HG03045 (cell line): Measurements from ENCODE around the gene NFKBIE.

Experiments
- ATAC-seq: cut with Tn5 transposase; IDR thresholded peaks from one replicate; pipeline ENCODE4 v1.9.1; 2021; ENCODE audit warnings: mild to moderate bottlenecking, moderate library complexity; ENCODE audit not compliant: unreplicated experiment

The NFKBIE gene

DNA sequence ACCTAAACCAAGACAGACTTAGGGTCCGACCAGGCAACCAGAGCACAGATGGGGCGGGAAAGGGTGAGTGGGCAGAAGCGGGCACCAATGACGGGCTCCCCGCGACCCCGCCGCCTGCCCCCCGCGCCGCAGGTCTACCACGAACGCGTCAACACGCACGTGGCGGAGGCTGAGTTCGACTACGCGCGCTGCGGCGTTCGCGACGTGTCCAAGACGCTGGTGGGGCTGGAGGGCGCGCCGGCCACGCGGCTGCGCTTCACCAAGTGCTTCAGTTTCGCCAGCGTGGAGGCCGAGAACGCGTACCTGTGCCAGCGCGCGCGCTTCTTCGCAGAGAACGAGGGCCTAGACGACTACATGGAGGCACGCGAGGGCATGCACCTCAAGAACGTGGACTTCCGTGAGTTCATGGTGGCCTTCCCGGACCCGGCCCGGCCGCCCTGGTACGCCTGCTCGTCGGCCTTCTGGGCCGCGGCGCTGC, 10.0 kb upstream of the NFKBIE start:
- ATAC-seq: no peak

DNA sequence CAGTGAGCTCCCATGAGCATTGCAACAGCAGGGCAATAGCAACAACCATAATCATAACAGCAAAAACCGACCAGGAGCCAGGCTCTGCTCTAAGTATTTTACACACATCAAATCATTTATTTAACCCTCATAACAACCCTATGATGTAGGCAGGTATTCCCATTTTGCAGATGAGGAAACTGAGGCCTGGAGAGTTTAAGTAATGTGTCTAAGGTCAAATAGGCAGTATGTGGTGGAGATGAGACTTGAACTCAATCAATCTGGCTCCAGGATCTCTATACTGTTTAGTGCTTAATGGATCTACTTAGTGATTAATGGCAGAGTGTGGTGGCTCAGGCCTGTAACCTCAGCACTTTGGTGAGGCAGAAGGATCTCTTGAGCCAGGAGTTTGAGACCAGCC, 8.3 kb upstream of the NFKBIE start:
- no peak for ATAC-seq

DNA sequence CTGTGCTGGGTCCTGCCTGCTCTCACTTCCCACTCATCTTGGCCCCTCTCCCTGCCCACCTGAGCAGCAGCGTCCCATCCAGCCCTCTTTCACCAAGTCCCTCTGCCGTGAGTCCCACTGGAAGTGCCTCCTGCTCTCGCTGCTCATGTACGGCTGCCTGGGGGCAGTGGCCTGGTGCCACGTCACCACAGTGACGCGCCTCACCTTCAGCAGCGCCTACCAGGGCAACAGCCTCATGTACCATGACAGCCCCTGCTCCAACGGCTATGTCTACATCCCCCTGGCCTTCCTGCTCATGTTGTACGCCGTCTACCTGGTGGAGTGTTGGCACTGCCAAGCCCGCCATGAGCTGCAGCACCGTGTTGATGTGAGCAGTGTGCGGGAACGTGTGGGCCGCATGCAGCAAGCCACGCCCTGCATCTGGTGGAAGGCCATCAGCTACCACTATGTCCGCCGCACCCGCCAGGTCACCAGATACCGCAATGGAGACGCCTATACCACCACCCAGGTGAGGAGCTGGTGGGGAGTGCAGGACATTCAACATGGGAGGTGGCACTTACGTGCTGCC, 7.7 kb upstream of the NFKBIE start:
- ATAC-seq: no peak

DNA sequence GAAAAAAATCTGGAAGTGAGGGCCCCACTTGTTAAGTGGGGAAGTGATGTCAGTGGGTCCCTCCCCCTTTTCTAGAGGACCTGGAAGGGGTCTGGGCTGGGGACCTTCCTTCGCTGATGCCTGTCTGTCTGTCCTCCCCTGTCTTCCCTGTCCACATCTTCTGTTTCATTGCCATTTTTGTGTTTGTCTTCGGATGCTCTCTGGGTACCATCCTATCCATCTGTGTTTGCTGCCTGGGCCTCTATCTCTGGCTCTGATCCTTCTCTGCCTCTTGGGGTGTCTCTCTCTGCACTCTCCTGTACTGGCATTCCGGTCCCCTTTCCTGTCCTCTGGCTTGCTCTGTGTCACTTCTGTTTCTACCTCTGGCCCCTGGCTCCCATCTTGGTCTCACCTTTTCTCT, 7.2 kb upstream of the NFKBIE start:
- ATAC-seq: no peak

DNA sequence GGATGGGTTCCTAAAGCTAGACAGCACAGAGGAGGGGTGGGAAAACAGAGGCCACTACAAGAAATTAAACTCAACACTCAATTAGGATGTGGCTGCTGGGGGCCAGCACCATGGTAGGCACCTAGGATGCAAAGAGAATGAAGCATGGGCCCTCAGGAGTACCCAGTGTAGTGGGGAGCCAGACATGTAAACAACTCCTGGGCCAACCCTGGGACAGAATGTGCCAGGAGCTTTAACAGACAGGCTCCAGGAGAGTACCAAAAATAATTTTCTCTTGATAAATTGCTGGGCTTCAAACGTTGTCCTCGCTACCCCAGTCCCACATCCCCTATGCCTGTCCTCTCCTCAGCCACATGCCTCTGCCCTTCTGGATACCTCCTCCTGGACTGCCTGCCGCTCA, 6.6 kb upstream of the NFKBIE start:
- ATAC-seq: no peak

DNA sequence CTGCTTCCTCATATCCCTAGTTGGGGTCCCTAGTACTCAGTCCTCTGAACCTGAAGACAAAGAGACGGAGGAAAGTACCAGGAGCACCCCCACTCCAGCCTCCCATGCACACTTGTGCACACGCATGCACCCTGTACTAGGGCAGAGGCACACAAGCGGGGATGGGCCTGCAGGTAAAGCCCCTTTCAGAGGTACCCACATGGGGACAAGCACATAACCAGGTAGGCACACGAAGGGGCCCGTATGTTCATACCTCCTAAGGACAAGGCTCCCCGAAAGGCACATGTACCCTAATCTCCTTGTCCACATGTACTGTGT, 6.0 kb upstream of the NFKBIE start:
- no peak for ATAC-seq

DNA sequence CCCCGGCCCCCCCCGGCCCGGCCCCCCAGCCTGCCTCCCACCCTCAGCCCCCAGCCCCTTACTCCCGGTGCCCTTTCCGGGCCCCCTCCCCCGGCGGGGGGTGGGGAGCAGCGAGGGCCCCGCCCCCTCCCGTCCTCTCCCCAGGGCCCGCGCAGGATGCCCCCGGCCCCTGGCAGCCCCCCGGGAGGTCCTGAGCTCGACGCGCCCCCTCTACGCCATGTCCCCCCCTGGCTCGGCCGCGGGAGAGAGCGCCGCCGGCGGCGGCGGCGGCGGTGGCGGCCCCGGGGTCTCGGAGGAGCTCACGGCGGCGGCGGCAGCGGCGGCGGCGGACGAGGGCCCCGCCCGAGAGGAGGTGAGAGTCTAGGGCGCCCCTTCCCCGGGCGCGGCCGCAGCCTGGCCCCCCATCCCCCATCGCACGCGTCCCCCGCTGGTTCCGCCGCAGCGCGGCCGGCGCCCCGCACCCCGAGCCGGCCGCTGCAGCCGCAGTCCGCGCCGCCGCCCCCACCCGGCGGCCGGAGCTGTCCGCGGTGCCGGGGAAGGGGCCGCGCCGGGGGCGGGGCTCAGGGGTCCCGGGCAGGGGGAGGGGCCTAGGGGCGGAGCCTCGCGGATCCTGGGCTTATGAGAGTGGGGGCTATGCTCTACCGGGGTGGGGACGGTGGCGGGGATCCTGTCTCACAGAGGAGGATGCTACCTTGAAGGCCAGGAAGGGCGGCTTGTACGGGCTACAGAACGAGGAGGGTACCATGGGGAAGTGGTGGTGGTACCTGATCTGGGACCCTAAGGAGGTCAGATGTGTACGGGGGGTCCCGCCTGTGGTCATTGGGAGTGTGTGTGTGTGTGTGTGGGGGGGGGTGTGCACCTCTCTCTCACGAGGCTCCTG, 5.4 kb upstream of the NFKBIE start:
- no peak for ATAC-seq

DNA sequence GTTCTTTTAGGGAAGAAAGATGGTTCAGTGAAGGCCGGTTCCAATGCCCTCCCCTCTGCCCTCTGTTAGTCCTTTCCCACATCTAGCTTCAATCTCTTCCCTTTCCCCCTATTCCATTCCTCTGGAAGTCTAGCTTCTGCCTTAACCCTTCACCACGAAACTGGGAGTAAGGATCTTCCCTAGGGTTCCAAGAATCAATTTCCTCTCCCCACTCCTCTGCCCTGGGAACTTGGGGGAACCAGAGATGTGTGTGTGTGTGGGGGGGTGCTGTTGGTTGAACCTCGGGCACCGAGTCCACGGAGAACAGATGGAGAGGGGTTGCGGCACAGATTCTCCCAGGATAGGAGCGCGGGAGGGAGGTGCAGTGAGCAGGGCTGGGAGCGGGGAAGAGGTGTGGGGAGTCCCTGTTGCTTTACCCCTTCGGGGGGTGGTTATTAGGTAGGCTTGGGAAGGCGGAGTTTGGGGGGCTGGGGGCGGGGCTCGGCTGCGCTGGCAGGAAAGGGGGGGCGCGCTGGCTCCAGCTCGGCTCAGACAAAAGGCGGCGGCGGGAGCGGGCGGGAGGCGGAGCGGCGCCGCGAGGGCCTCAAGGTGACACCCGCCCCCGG, 4.7 kb upstream of the NFKBIE start, which contains the start of gene TMEM151B:
TMEM151B (plus strand) TSS at position 530 of the 605 bp plus-strand sequence. CDS start 293 bp downstream, outside the sequence.
- ATAC-seq: no peak

DNA sequence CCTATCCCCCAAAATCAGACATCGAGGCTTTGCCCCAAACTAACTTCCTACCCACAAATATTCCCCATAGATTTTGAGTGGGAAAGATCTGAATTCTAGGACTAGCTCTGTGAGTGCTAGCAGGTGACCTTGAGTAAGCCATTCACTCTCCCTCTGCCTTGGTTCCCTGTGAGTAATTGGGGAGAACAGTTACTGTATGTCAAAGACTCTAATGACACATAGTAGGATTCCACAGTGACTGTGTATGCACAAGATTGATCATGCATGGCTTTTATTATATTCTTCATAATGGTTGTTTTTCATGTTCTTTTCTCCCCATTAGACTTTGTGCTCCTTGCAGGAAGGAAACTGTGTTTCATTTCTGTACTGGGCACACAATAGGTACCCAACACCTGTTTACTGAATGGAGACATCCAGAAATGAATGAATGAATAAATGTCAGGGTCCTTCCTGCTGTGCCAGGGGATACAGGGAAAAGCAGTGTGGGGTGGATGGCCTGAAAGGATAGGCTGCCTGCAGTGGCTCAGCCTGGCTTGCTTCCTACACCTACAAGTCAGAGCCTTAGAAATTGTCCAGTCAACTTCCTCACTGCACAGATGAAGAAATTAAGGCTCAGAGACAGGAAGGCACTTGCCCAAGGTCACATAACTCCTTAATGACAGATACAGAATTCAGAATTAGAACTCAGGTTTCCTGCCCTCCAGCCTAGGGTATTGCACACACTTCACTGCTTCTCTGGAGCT, 4.0 kb upstream of the NFKBIE start:
- ATAC-seq: no peak

DNA sequence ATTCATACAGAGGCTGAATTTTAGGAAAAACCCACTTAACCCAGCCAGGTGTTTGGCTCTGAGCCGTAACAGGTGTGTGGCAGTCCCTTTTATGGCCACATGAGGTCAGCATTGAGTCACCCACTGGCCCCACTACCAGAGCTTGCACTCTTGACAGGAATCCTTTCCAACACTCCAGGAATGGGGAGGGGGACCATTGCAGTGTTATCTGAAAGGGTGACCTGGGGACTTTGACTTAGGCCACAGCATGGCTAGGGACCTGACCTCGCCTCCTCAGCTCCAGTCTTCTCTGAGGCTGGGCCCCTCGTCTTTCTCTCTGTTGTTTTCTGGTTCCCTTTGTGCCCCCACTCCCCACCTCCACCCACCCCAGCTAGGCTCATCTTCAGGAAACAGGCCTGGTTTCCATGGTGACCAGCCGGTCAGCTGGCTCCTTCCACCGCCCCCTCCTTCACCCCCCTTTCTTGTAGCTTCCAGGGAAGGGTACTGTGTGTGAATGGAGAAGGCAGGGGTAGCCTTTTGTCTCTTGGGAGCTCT, 2.8 kb upstream of the NFKBIE start:
- ATAC-seq: no peak

DNA sequence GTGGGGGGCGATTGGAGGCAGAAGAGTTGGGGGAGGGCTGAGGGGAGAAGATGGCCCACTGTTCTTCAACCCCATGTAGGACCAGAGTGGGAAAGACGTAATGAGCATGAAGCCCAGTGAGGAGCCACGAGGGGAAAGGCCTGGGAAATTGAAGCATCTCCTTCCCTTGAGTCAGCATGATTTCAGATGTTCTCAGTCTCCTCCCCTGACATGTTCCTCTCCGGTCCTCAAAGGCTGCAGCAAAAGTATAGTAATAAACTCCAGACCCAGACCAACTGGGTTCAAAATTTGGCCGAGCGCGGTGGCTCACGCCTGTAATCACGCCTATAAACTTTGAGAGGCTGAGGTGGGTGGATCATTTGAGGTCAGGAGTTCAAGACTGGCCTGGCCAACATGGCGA, 1.9 kb upstream of the NFKBIE start:
- no peak for ATAC-seq

DNA sequence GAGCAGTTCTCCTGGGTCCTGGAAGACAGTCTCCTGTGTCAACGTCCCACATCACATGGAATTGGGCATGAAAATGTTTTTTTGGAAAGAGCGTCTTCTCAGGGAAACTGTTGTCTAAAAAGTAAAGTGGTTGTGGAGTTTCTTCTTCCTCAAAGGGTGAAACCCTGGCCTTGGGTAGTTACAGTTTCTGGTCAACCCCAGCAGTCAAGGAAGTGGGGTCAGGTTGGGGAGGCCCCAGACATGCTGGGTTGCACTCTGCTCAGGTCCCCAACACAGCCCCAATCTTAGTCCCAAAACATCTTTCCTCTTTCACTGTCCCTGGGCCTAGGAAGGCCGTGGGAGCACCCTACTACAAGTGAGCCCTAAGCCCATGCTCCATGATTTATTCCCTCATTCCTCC, 996 bp upstream of the NFKBIE start:
- no peak for ATAC-seq

DNA sequence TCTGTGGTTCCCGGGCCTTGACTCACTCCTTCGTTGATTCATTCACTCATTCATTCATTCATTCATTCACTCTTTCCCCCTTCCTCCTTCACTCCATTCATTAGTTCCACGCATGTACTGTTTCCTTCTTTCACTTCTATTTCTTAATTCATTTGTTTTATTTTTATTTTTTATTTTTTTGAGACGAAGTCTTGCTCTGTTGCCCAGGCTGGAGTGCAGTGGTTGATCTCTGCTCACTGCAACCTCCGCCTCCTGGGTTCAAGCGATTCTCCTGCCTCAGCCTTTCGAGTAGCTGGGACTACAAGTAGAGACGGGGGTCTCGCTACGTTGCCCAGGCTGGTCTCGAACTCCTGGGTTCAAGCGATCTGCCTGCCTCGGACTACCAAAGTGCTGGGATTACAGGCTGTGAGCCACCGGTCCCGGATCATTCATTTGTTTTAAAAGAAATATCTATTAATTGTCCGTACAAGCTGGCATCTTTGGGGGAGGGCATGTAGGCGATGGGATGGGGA, 427 bp upstream of the NFKBIE start:
- no peak for ATAC-seq

DNA sequence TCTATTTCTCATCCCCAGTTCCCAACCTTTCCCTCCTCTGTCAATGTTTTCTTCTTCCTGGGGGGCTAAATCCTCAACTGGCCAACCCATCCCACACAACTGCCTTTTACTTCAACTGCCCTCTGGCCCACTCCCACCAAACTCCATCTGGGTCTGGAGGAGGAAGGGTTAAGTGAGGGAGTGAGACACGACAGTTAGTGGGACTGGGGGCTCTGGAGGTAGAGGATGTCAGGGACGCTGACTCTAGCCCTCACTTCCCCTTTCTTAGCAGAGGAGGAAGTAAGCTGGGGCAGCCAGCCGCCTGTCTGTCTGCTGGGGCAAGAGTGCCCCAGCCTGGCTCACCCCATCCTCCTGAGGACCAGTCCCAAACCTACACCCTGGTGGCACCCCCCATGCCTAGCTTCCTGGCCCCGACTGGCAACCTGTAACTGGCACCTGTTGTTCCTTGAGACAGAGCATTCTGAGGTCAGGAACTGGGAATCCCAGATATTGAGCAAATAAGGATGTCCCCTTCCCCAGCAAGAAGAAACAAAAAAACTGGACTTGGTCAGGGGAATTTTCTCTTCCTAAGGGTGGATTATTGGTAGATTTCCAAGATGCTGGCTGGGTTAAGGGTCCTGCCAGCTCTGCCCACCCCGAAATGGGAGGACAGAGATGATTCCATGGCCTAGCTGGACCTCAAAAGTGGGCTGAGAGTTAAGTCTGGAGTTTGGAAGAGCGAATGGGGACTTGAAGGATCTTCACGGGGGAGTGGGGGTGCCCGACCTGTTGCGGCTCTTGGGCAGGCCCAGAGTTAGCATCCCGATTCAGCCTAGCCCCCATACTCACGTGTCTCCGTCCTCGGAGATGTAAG, 971 bp downstream of the NFKBIE start:
- peak; percentile 25 for ATAC-seq

DNA sequence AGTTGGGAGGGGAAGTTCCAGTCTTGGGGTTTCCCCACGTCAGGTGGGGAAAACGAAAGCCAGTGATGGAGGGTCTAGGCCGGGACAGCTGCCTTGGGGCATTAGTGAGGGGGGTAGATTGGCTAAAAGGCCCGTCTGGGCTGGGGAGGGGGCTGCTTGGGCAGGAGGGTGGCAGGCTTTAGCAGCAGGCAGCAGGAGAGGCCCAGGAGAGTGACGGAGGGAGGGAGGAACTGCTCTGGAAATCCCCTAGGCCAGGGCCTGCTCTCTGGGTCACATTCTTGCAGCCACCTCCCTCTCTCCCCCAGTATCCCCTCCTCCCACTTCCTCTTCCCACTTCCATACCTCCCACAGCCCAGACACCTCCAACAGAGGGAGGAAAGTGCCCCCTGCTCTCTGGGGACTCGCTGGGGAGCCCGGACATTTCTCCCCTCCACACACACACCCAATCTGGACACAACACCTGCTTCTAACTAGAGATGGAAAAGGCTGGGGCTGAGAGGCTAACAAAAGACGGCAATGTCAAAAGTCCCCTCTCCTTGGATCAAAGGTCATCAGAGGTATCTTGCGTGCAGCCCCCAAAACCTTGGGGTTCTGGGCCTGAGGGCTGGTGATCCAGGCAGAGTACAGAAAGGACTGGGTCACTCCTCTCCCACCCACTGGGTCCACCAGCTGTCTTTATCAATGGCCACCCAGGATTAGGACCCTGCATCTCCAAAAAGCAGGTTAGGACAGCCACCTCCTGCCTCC, 1.8 kb downstream of the NFKBIE start:
- ATAC-seq: no peak

DNA sequence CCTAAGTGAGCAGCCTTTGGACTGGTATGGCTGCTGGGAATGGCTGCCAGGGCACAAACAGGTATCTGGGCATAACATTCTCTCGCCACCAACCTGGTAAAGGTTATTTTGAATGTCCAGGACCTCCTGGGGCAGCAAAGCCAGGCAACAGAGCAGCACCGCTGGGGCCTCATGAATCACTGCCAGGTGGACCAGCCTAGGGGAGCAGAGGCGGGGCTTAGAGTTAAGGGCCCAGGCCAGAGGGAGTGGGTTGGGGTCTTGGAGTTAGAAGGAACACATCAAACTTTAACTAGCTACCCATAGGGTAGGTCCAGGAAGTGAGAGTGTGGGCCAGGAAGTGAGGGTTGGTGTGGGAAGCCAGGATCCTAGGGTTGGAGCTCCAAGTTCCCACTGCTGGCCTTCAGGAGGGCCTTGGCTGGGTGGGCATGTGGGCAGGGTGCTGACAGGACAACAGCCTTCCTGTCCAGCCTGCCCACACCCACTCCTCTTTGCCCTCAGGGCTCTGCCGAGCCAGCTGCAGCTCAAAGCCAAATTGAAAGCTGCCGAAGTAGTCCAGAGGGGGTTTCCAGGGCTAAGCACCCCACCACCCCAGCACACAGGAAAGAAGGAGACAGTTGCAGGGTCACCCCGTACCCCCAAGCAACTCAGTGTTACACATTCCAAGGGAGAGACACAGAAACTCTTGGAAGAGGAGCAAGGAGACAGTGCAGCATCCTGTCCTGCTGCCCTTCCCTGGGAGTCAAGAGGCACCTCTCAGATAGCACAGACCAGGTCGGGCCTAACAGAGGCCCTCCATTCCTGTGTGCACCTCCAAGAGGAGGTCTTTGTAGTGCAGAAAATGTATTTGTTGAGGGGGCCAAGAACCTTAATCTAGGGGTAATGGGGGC, 2.6 kb downstream of the NFKBIE start:
- no peak for ATAC-seq

DNA sequence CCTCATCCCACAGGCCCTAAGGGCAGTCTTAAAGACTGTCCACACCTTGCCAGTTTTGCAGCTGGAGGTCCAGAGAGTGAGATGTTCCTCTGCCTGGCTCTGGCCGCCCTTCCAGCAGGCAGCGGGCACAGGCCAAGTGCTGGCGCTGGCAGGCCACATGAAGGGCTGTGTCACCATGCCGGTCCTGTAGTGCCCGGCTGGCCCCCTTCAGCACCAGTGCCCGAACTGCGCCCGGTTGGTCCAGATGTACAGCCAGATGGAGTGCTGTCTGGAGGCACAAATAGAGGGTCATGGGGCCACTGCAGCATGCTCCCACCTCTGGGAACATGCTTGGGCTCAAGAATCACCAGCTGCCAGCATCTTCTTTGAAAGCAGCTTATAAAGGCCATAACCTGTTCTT, 3.8 kb downstream of the NFKBIE start:
- no peak for ATAC-seq
